NCI-H82 (cell line): ENCODE measurements around the gene CNIH3.
A peak's percentile ranks its signal among the peaks of the same experiment; 100 is the strongest.

Experiments used
- DNase-seq: peaks from one replicate; lab custom pipeline; 2025; lab: John Stamatoyannopoulos, UW

The CNIH3 gene

GRCh38 chr1:224722838-224723237, 106.7 kb downstream of the CNIH3 start:
- no peak for DNase-seq

DNA sequence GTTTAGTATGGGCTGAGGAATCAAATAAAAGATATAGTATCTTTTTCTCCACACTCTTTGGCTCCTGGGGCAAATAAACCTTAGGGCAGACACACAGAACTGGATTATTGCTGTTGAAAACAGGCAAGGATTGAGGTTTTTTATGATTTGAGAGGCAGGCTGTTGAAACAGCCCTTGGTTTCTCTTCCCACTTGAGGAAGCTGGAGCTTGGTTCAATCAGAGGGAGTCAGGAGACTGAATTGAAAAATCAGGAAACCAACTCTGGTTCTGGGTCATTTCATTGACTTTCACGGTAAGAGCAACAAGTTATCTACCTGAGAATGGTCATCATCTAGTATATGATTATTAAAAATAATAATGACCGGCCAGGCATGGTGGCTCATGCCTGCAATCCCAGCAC, 108.4 kb downstream of the CNIH3 start:
- no peak for DNase-seq

DNA sequence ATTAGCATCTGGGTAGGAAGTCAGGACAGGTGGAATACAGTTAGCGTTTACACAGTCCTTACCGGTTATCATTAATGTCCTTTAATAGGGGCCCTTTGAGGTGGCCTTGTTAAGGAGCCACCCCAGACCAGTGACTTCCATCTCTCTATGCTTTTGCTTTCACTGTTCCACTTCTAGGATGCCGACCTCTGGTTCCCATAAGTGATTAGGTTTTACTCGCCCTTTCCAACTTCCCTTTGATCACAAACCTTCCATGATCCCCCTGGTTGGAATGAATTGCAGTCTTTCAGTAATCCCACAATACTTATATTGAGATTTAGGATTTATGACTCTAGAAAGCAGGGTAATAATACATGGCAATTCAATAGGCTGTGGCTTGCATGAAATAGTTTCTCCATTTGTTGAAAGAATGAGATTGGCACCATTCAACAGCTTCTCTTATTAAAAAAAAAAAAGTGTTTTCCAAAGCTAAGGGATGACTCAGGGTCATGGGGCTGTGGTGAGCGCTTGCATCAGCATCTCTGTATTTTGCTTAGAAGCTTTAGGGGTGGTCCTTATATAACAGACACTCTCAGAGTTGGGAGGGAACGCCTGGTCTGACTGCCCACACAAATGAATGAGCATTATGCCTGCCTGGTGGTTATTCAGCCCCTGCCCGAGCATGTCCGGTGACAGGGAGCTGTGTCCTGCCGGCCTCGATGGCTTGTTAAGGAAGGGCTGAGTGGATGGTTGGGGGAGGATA, 110.5 kb downstream of the CNIH3 start:
- no peak for DNase-seq

GRCh38 chr1:224727351-224728289, 111.5 kb downstream of the CNIH3 start:
- DNase-seq = no peak

- no peak for DNase-seq
Measured at GRCh38 chr1:224730540-224730939, 114.4 kb downstream of the CNIH3 start.

DNA sequence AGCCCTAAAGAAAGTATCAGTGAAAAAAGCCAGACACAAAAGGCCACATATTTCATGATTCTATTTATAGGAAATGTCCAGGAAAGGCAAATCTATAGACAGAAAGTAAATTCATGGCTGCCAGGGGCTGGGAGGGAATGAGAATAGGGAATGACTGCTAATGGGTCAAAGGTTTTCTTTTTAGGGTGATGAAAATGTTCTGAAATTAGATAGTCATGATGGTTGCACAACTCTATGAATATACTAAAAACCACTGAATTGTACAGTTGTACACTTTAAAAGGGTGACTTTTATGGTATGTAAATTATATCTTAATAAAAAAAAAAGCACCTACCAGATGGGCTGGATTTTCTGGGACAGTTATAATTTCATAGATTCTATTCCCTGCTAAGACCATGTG, 114.8 kb downstream of the CNIH3 start:
- DNase-seq = no peak

DNA sequence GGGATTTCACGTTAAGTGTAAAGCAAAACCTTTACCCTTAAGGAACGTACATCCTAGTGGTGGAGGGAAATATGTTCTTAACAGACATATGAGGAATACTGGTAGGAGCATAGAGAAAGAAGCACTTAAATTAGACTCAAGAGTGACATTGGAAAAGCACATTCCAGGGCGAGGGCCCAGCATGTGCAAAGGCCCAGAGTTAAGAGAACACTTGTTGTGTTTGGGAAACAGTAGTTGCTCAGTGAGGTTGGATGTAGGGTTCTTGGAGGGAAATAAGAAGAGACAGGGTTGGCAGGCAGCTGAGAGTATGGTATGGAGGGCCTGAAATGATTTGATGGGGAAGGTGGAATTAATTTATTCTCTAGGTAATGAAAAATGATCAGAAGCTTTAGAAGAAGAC, 115.5 kb downstream of the CNIH3 start:
- no peak for DNase-seq

DNA sequence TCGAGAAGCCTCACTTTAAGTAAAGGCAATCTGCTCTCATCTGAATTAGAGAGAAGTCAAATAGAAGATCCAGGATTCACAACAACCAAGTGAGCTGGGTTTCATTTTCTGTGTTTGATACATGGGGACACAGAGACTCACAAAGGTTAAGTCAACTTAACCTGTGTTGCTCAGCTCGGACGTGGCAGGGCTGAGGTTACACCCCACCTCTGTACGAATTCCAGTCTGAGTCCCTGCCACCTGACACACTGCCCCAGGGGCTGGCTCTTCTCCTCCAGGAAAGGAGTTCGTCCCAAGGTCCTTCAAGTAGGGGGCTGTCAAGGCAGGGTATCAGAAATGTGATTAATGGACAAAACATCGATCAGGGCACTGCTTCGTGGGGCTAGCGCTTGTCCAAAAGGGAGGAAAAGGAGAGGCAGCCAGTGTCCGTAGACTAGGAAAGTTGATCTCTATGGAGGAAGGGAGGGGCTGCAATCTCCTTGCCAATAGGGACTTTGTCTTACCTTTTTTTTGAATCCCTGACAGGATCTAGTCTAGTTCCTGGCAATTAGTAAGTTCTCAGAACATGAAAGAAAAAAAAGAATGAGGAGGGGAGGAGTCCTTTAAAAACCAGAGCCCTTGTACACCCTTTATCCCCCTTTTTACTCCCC, 116.4 kb downstream of the CNIH3 start:
- DNase-seq = no peak

GRCh38 chr1:224733027-224733911, 117.2 kb downstream of the CNIH3 start:
- no peak for DNase-seq

DNA sequence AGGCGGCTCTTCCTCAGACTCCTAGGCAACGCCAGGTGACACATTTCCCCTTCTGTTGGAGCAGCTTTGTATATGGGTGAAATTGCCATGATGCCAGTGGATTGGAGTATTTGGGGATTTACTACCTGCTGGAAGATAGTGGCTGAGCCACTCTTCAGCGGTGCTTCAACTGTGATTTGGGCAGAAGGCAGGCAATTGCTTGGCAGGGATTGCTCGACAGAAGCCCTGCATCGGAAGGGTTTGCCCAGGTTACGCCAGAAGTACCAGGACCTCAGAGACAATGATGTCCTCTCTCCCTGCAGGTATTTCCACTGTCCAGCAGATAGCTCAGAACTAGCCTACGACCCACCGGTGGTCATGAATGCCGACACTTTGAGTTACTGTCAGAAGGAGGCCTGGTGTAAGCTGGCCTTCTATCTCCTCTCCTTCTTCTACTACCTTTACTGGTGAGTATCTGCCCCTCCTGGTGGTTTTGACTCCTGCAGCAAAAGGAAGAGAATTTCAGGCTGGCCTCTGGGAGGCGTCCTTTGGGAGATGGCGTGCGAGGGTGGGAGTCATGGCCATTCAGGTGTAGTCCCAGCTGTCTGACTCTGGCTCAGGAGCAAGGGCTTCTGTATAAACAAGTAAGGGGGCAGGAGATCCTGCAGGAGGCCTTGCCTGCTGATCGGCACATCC, 118.3 kb downstream of the CNIH3 start:
- peak; percentile 22 for DNase-seq

- DNase-seq = no peak
Measured at GRCh38 chr1:224735159-224735558, 119.0 kb downstream of the CNIH3 start.

DNA sequence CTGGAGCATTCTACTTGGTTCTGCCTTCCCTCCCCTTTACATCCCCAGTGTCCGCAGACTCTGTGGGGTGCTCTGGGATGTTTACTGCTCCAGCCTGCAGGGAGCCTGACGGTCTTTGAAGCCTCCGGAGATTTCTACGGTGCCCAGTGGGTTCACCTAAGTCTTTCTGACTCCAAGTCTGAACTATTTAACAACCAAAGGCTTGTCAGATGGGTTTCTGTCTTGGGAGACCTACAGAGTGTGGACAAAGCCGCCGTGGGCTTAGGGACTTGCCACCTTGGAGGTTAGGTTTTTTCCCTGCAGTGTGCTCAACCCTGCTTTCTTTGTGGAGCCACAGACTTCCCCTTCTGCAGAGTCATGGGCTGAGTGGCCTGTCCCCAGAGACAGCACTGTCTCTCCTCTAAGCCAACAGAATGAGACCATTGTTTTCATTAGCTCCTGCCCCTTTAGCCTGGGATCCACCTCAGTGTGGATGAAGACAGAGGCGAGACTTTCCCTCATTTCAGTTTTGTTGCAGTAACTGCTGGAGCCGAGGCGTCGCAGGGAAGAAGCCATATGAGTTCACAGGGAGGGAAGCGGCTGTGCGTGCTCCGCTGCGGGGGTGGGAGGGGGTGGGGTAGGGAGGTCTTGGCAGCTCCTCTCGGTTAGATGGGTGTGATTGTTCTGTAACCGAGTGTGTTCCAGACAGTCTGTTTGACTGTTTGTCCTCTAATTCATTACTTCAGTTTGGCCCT, 120.7 kb downstream of the CNIH3 start:
- no peak for DNase-seq

- no peak for DNase-seq
Measured at GRCh38 chr1:224737353-224737727, 121.2 kb downstream of the CNIH3 start.

GRCh38 chr1:224739303-224739996, 123.3 kb downstream of the CNIH3 start:
- DNase-seq = no peak

DNA sequence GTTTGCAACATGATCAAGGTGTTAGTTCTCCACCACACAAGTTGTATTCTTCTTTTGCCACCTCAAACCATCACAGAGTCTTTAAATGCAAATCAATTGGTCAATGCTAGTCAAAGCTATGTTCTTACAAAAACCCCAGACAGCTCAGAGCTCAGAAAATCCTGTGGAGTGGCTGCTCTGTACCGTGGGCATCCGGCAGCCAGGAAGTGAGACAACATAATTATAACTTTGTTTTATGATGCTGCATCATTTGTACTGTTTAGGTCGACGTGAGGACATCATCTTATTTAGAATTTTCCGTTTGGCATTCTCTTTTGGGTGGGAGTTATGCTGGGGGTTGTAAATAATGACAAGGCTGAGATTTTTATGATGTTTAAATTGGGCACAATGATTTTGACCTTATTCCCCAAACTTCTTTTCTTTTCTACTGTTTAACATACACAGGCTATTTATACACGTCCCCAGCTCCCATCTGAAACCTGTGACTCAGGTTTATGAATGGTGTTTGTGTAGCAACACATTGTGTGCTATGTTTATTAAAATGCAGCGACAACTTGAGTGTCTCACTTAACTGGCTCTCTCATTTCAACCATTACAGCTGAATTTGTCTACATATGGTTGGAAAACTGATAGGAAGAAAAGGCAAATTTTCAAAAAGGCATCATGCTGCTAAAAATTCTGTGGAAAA, 124.0 kb downstream of the CNIH3 start:
- DNase-seq = no peak

DNA sequence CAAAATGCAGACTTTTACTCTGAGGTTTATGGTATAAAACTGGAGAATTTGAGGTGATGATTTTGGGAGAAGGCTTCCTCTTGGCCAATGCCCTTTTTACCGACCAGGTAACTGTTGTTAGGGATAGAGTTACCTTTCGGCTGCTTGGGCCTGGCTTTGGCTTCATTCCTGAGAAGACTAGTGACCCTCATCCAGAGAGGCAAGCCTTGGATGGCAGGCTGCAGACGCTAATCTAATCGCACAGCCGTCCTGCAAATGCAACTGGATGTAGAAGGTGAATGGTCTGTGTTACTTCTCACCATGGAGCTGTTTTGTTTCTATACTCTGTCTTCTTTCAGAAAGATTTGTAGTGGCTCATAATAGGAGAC, 124.6 kb downstream of the CNIH3 start:
- no peak for DNase-seq

DNA sequence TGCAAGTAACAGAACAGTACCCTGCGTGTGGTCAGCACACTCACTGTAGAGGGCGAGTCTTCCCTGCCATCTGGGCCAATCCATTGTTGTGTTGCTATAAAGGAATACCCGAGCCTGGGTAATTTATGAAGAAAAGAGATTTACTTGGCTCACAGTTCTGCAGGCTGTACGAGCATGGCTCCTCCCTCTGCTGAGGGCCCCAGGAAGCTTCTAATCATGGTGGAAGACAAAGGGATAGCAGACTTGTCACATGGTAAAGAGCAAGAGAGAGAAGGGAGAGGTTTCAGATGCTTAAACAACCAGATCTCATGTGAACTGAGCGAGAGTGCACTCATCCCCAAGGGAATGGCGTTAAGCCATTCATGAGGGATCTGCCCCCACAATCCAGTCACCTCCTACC, 126.2 kb downstream of the CNIH3 start:
- no peak for DNase-seq

GRCh38 chr1:224743608-224744164, 127.6 kb downstream of the CNIH3 start:
- DNase-seq = no peak

- no peak for DNase-seq
Measured at GRCh38 chr1:224744521-224744920, 128.4 kb downstream of the CNIH3 start.
